HepG2 (cell line): ENCODE measurements around the gene ZNF526. TPM values are rescaled to one million over a fixed set of nuclear protein-coding genes. Genes with fewer than 3 reads are reported as not detected.

Source experiments
- ATAC-seq: fragments of 200-7000 bp; cut with Tn5 transposase; 3 replicates; pipeline ENCODE4 v1.9.1; 2020; ENCODE audit warnings: mild to moderate bottlenecking, moderate library complexity
- BruUV-seq: library from RNA; stranded (reverse); fragments of 400-500 nt; replicated peaks from 2 replicates; lab custom pipeline; 2021; lab: Mats Ljungman, UMichigan
- CTCF ChIA-PET: fragments of 300-600 bp; formaldehyde crosslinking; extraction: SDS; loops from one replicate; lab custom pipeline; 2021; ENCODE audit warnings: low total read pairs, inconsistent platforms, low intra/inter-chr PET ratio; lab: Yijun Ruan, JAX
- POLR2A ChIA-PET: fragments of 350-600 bp; sonication (Branson Sonifier 250); formaldehyde crosslinking; loops from one replicate; lab custom pipeline; 2020; ENCODE audit warnings: antibody characterized with exemption, inconsistent platforms; lab: Yijun Ruan, JAX
- DNase-seq: peaks from one replicate; pipeline ENCODE4 v3.0.0-alpha.2; 2015; ENCODE audit warnings: low spot score
- FAIRE-seq: peaks from 3 replicates; lab custom pipeline; 2011; peaks lifted over from hg19 to GRCh38; lab: Jason Lieb, UNC
- H2AFZ ChIP-seq: one replicate; pipeline ENCODE4 v1.6.1; 2011; ENCODE audit warnings: low read length, inconsistent platforms
- H3K27ac ChIP-seq: fragments of 300-600 bp; 3 replicates; pipeline ENCODE4 v1.8.0; 2011; ENCODE audit warnings: mixed run types, mild to moderate bottlenecking, mixed read lengths, low read length, inconsistent platforms; ENCODE audit not compliant: insufficient read depth; ENCODE audit errors: extremely low read length
- H3K27me3 ChIP-seq, 2 experiments: fragments of 200-600 bp in 1 of 2; 2 replicates in 1 of 2; 3 replicates in 1 of 2; pipeline versions ENCODE4 v1.6.0 to v1.8.0; 2011; ENCODE audit warnings: low read length in 2 of 2, mild to moderate bottlenecking in 2 of 2, moderate library complexity in 2 of 2, inconsistent platforms in 1 of 2; ENCODE audit not compliant: insufficient read depth in 2 of 2, control insufficient read depth in 1 of 2
- H3K36me3 ChIP-seq, 2 experiments: fragments of 200-600 bp in 1 of 2; replicated peaks in 1 of 2; 2 replicates in 1 of 2; 3 replicates in 1 of 2; pipeline versions ENCODE4 v1.5.1 to v1.8.0; 2011; ENCODE audit warnings: low read length in 2 of 2, inconsistent platforms in 1 of 2; ENCODE audit not compliant: insufficient read depth in 2 of 2, control insufficient read depth in 1 of 2
- H3K4me1 ChIP-seq: 2 replicates; pipeline ENCODE4 v1.5.1; 2012; ENCODE audit warnings: low read length, inconsistent platforms; ENCODE audit not compliant: insufficient read depth
- H3K4me2 ChIP-seq: 2 replicates; pipeline ENCODE4 v1.6.0; 2011; ENCODE audit warnings: low read depth, low read length, inconsistent platforms
- H3K4me3 ChIP-seq, 3 experiments: fragments of 200-600 bp in 1 of 3; sonication (generic), shearing (Covaris generic) in 1 of 3; replicated peaks in 1 of 3; 2 replicates each; pipeline ENCODE4 v1.5.1; 2011 to 2016; ENCODE audit warnings: low read length in 3 of 3, inconsistent platforms in 2 of 3, low read depth in 2 of 3, mild to moderate bottlenecking in 2 of 3, control low read depth in 1 of 3, mixed read lengths in 1 of 3; ENCODE audit not compliant: insufficient read depth in 1 of 3
- H3K79me2 ChIP-seq: one replicate; pipeline ENCODE4 v1.6.1; 2011; ENCODE audit warnings: low read length, inconsistent platforms; ENCODE audit not compliant: insufficient read depth
- H3K9ac ChIP-seq: 2 replicates; pipeline ENCODE4 v1.6.0; 2011; ENCODE audit warnings: mild to moderate bottlenecking, low read depth, low read length, inconsistent platforms; ENCODE audit not compliant: insufficient read depth
- H3K9me3 ChIP-seq: 2 replicates; pipeline ENCODE4 v1.5.1; 2012; ENCODE audit warnings: mild to moderate bottlenecking, low read length
- H4K20me1 ChIP-seq: 2 replicates; pipeline ENCODE4 v1.6.0; 2011; ENCODE audit warnings: inconsistent platforms, mild to moderate bottlenecking, low read length, moderate library complexity; ENCODE audit not compliant: insufficient read depth
- CCAR2 ChIP-seq: fragments of 200-400 bp; formaldehyde crosslinking; optimal IDR thresholded peaks from 2 replicates; pipeline ENCODE3; 2018; ENCODE audit warnings: low read depth, mild to moderate bottlenecking, low read length, moderate library complexity
- GATAD2A ChIP-seq: IDR thresholded peaks from 2 replicates; pipeline ENCODE4 v1.6.1; 2016
- PRDM4 ChIP-seq: sonication (generic); formaldehyde crosslinking; IDR thresholded peaks from 2 replicates; pipeline ENCODE4 v1.9.0; 2021; ENCODE audit warnings: missing genetic modification reagents, borderline replicate concordance
- RFX3 ChIP-seq: IDR thresholded peaks from 2 replicates; pipeline ENCODE4 v1.6.1; 2016; ENCODE audit warnings: missing biosample characterization, missing genetic modification reagents
- SNAPC2 ChIP-seq: sonication (generic); formaldehyde crosslinking; IDR thresholded peaks from 2 replicates; pipeline ENCODE4 v1.8.1; 2022; ENCODE audit warnings: mild to moderate bottlenecking, missing genetic modification reagents
- TFAP4 ChIP-seq: sonication (generic); IDR thresholded peaks from 2 replicates; pipeline ENCODE4 v1.6.1; 2016; ENCODE audit warnings: low read depth, borderline replicate concordance
- THAP8 ChIP-seq: sonication (generic); formaldehyde crosslinking; IDR thresholded peaks from 2 replicates; pipeline ENCODE4 v1.5.1; 2020; ENCODE audit warnings: missing genetic modification reagents, mild to moderate bottlenecking, borderline replicate concordance
- THAP9 ChIP-seq: sonication (generic); formaldehyde crosslinking; IDR thresholded peaks from 2 replicates; pipeline ENCODE4; 2020; ENCODE audit warnings: missing genetic modification reagents, mild to moderate bottlenecking, borderline replicate concordance
- ZFP36 ChIP-seq: fragments of 150-350 bp; IDR thresholded peaks from 2 replicates; pipeline ENCODE4 v1.6.1; 2018; ENCODE audit warnings: borderline replicate concordance, low read length, low read depth; ENCODE audit not compliant: partially characterized antibody
- ZFP41 ChIP-seq: sonication (generic); formaldehyde crosslinking; IDR thresholded peaks from 2 replicates; pipeline ENCODE4 v1.4.0; 2020; ENCODE audit warnings: mild to moderate bottlenecking, missing genetic modification reagents, borderline replicate concordance
- ZMYM4 ChIP-seq: sonication (generic); formaldehyde crosslinking; IDR thresholded peaks from 2 replicates; pipeline ENCODE4 v1.8.1; 2023; ENCODE audit warnings: mild to moderate bottlenecking, missing genetic modification reagents
- ZNF124 ChIP-seq: sonication (generic); formaldehyde crosslinking; IDR thresholded peaks from 2 replicates; pipeline ENCODE4 v1.4.0; 2020; ENCODE audit warnings: missing genetic modification reagents
- ZNF550 ChIP-seq: sonication (generic); formaldehyde crosslinking; IDR thresholded peaks from 2 replicates; pipeline ENCODE4 v1.4.0; 2020; ENCODE audit warnings: mild to moderate bottlenecking, missing genetic modification reagents, borderline replicate concordance
- WGBS: methylation state at CpG from one replicate; pipeline ENCODE4 v1.1.6; 2017; ENCODE audit warnings: low lambda C conversion rate; 5-methylcytosine and 5-hydroxymethylcytosine counted together
- in situ Hi-C: cut with HindIII; loops from 2 replicates; pipeline ENCODE4 v1.10.0; 2017; ENCODE audit warnings: low pct_unique_long_range_greater_than_20kb; ENCODE audit not compliant: extremely low pct_ligation_motif_present
- intact Hi-C: fragments of 100-400 bp; cut with micrococcal nuclease; formaldehyde crosslinking; loops from one replicate; pipeline ENCODE4 v1.10.0; 2022; ENCODE audit not compliant: unreplicated experiment
- polyA plus RNA-seq, 8 experiments: library from polyadenylated mRNA; depleted of rRNA in 3 of 8; stranded (reverse) in 7 of 8; unstranded in 1 of 8; fragments of >200 nt; fragmentation: Illumina TruSeq in 4 of 8; extraction: Trizol in 4 of 8; gene quantifications; 2 replicates each; pipeline versions ENCODE4 v1.2.1 to v1.2.3, GENCODE V29; 2011 to 2016; ENCODE audit warnings: low read depth in 4 of 8, missing spikeins in 1 of 8, mixed read lengths in 1 of 8; ENCODE audit not compliant: insufficient read depth in 1 of 8
- total RNA-seq, 5 experiments: library from RNA; depleted of rRNA; stranded (reverse); fragments of >200 nt; fragmentation: Illumina TruSeq; extraction: Trizol; gene quantifications; 2 replicates each; pipeline ENCODE4 v1.2.3, GENCODE V29; 2016; ENCODE audit warnings: low read depth in 1 of 5

The ZNF526 gene
- total and polyA plus RNA-seq, 2 of the 13 experiments (the other 11 are each of a cell fraction or from before 2014, with no cell fraction given): 3.3 to 8.4 TPM

- TF ChIP-seq TFAP4: no peak
- TF ChIP-seq ZNF550 (CRISPR knock-in tag): no peak
- no peak for TF ChIP-seq THAP8 (CRISPR knock-in tag)
- TF ChIP-seq ZFP41 (CRISPR knock-in tag): no peak
Observed at GRCh38 chr19:42253245-42254088, 33.4 kb downstream of the ZNF526 start (continued).

- peak overlapping the region; percentile 95 to 99 (median 99) for H3K4me3 ChIP-seq
- no peaks in the 10 kb centered on the region; a peak in 1 of 5 replicates for H3K27me3 ChIP-seq
- H2AFZ ChIP-seq: no peak overlapping the region
- intact Hi-C loops: no loop called here
- H3K27ac ChIP-seq: peak overlapping the region; percentile 100
- ATAC-seq (peak; percentile 60), FAIRE-seq (no peak), DNase-seq (peak; percentile 76)
- in situ Hi-C loops: loop anchor here (5.0 kb wide), 1 partner anchor 33 kb away; no protein-coding TSS in a partner anchor
- H3K4me1 ChIP-seq: peaks cover 65% of the 10 kb centered on the region
- CTCF ChIA-PET: no interaction called here
- peak overlapping the region; percentile 100 for H3K9ac ChIP-seq
- TSS peak; percentile 80 for BruUV-seq
- peaks cover 37% of the 10 kb centered on the region for H4K20me1 ChIP-seq
- H3K9me3 ChIP-seq: no peaks in the 10 kb centered on the region
- POLR2A ChIA-PET: interaction anchor here (0.6 to 1.5 kb wide), 5 partner anchors 10 to 41 kb away, joined by 3 to 8 read pairs (median 5); partner anchors contain the start of gene GSK3A
- WGBS: under 1% methylated on average over 34 of the region's 70 CpGs
- peaks cover 43% of the 10 kb centered on the region for H3K79me2 ChIP-seq
- H3K36me3 ChIP-seq: peaks cover 4 to 24% of the 10 kb centered on the region in 2 experiments; a peak in 3 of 5 replicates
- H3K4me2 ChIP-seq: peak overlapping the region; percentile 46
- TF ChIP-seq PRDM4: no peak
- no peak for TF ChIP-seq ZNF124
- no peak for TF ChIP-seq SNAPC2 (CRISPR knock-in tag)
- 0 out of 2 replicates have a peak, but pooled peaks have one; percentile 8 for TF ChIP-seq GATAD2A (CRISPR knock-in tag)
- TF ChIP-seq ZFP36: no peak
- TF ChIP-seq CCAR2: no peak
- peak; percentile 36; the same call in 1 of the 2 replicates for TF ChIP-seq ZMYM4 (CRISPR knock-in tag)
- 0 out of 2 replicates have a peak, but pooled peaks have one; percentile 10 for TF ChIP-seq RFX3 (CRISPR knock-in tag)
- TF ChIP-seq THAP9 (CRISPR knock-in tag): 0 out of 2 replicates have a peak, but pooled peaks have one; percentile 13
Observed at GRCh38 chr19:42254089-42254849, 34.2 kb downstream of the ZNF526 start.
